HG03139 (cell line): Measurements from ENCODE around the gene RTRAF.

Experiments
- ATAC-seq: cut with Tn5 transposase; IDR thresholded peaks from one replicate; pipeline ENCODE4 v1.9.1; 2021; ENCODE audit not compliant: unreplicated experiment

RTRAF gene

GRCh38 chr14:51989293-51990234, at the start of gene RTRAF:
RTRAF (plus strand) TSS chr14:51989546; CDS start chr14:51989640, 94 bp downstream.
- peak; percentile 95 for ATAC-seq

DNA sequence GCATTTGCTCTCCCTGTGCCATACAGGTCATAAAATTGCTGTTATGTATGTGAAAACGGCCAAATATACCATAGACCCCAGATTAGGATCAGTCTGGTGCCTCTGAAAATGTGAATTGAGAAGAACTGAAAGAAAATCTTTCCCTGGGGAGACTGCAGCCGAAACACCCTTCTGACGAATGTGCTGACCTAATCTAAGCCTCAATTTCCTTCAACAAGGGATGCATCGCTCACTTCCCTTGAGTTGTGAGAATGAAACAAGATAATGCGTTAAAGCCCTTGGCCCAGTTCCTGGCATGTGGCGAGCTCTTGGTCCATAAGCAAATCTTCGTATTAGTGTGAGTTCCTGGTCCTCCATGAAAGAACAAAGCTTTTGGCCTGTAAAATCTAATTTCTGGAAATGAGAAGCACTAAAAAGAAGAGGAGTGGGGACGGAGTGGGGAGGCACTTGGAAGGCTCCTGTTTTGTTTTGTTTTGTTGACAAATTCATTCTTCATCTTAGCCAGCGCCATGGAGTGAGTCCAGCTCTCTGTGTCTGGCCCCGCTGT, 49.5 kb upstream of the RTRAF start:
- ATAC-seq = no peak

- ATAC-seq = no peak
Measured at GRCh38 chr14:51942971-51943370, 46.4 kb upstream of the RTRAF start.

DNA sequence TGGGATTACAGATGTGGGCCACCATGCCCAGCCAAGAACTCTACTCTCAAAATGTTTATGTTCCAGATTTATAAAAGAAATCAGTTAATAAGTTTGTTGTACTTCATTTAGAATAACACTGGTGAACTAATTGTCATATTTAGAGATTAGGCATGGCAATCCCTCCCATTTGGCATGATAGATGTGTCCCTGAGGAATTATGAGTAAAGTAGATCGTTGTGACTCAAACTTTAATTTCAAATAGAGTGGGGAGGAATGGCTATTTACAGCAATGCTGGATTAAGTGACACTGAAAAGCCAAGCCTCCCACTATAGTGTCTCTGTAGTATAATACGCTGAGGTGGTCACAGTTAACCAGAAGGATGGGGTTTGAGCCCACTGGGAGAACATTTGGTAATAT, 39.3 kb upstream of the RTRAF start:
- ATAC-seq = no peak

- no peak for ATAC-seq
Measured at GRCh38 chr14:51951656-51952055, 37.7 kb upstream of the RTRAF start.

GRCh38 chr14:51954031-51954430, 35.3 kb upstream of the RTRAF start:
- no peak for ATAC-seq

- ATAC-seq = no peak
Measured at GRCh38 chr14:51954657-51955056, 34.7 kb upstream of the RTRAF start.

DNA sequence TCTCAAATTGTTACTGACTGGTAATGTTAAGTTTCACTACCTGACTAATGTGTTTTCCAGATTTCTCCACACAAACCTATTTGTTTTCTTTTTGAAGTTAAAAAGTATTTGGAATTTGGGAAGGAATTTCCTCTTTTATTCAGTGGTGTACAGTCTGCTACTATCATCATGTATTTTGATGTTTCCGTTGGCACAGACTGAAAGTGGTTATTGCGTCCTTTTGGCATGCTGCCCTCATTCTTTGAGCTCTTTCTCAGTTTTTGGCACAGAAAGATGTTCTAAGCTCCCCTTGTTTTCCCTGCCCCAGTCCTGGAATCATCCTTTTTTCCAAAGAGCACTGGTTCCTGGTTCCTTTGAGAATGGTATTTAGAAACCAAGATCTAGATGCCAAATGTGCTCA, 31.4 kb upstream of the RTRAF start:
- ATAC-seq = no peak

- ATAC-seq = no peak
Measured at GRCh38 chr14:51959928-51960327, 29.4 kb upstream of the RTRAF start.

- ATAC-seq = no peak
Measured at GRCh38 chr14:51960866-51961265, 28.5 kb upstream of the RTRAF start.

DNA sequence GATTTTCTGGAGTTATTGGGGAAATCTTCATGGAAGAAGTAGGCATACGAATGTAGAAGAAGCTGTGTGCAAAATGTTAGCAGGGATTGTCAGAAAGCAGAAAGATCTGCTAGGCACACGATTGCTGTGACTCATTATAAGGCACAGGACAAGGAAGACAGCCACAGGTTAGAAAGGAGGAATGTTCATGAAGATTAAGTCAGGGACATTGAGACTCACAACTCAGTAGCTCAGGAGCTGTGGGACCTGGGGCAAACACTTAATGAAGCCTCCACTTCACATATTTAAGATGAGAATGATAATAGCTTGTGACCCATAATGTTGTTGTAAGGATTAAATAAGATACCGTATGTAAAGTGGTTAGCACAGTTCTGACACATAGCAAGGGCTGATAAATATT, 26.6 kb upstream of the RTRAF start:
- no peak for ATAC-seq

DNA sequence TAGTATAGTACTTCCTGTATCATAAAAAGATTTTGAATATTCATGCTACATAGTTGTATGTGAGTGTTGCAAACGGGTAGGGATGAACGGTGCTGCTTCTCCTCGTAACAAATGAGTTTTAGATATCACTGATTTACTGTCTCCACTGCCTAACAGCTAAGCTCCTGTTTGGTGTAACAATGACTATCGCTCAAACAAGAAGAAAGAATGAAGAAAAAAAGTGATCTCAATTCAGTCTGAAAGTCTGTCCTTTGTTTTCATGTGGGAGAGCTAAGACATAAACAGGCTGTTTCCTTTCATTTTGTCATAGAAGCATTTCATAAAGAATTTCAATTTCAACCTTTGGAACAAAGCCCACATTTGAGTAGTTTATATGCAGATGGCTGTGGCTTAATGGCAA, 26.1 kb upstream of the RTRAF start:
- no peak for ATAC-seq

DNA sequence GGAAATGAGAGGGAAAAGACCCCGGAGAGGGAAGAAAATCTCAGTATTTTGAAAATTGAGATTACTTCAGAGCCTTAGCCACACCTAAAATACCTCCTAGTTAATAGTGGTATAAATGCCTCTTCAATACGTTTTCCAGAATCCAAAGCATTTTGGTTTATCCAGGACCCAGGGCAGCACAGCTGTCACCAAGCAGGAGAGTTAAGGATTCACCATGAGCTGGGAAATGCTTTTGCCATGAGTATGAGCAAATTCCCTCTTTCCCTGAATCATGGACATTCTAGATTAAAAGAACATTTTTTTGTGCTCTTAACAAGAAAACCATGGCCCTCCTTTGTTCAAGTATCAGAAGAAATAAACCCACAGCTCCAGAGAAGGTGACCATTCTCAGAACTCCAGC, 21.8 kb upstream of the RTRAF start:
- no peak for ATAC-seq

- ATAC-seq = no peak
Measured at GRCh38 chr14:51969852-51970540, 19.4 kb upstream of the RTRAF start.

- no peak for ATAC-seq
Measured at GRCh38 chr14:51972566-51972965, 16.8 kb upstream of the RTRAF start.

- no peak for ATAC-seq
Measured at GRCh38 chr14:51977075-51977474, 12.3 kb upstream of the RTRAF start.

- ATAC-seq = no peak
Measured at GRCh38 chr14:51978681-51979085, 10.7 kb upstream of the RTRAF start.

- ATAC-seq = peak; percentile 78
Measured at GRCh38 chr14:51979088-51979709, 10.1 kb upstream of the RTRAF start.

GRCh38 chr14:51981218-51981854, 8.0 kb upstream of the RTRAF start:
- ATAC-seq = no peak

GRCh38 chr14:51988221-51988620, 1.1 kb upstream of the RTRAF start:
- no peak for ATAC-seq

DNA sequence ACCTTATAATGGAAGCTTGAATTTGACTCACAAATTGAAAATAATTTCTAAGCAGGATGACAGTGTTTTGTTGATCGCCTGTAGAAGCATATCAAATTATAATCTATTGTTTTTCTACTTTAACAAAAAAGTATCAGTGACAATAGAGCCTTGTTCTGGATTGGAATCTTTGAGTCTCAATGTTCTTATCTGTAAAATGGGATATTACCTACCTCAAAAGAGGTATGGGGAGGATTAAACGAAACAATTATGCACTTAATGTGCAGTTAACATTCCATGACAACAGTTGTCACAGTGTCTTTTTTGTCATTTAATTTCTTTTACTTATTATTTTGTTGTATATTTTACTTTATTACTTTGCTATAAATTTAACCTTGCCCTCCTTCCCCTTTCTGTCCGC, 1.1 kb downstream of the RTRAF start:
- no peak for ATAC-seq
